Keratinocyte (primary cell): Measurements from ENCODE around the gene GASK1A. TPM values are rescaled to one million over a fixed set of nuclear protein-coding genes. Genes with fewer than 3 reads are reported as not detected.

Experiments
- DNase-seq: peaks from one replicate; pipeline ENCODE4 v3.0.0-alpha.2; 2011; ENCODE audit warnings: low read depth, missing footprints, low spot score
- FAIRE-seq: peaks from 2 replicates; lab custom pipeline; 2011; peaks lifted over from hg19 to GRCh38; lab: Jason Lieb, UNC
- H2AFZ ChIP-seq: 2 replicates; pipeline ENCODE4 v1.6.0; 2012; ENCODE audit warnings: low read length, control low read depth, inconsistent platforms; ENCODE audit not compliant: control insufficient read depth
- H3K27ac ChIP-seq: 2 replicates; pipeline ENCODE4 v1.5.1; 2011; ENCODE audit warnings: low read length; ENCODE audit not compliant: control insufficient read depth, insufficient read depth
- H3K27me3 ChIP-seq: 3 replicates; pipeline ENCODE4 v1.6.0; 2011; ENCODE audit warnings: low read length; ENCODE audit not compliant: control insufficient read depth, insufficient read depth; ENCODE audit errors: extremely low read depth
- H3K36me3 ChIP-seq, 2 experiments: 2 replicates in 1 of 2; 3 replicates in 1 of 2; pipeline ENCODE4 v1.5.1; 2011; ENCODE audit warnings: low read length in 2 of 2, mild to moderate bottlenecking in 1 of 2; ENCODE audit not compliant: control insufficient read depth in 2 of 2, insufficient read depth in 2 of 2; ENCODE audit errors: extremely low read depth in 1 of 2
- H3K4me1 ChIP-seq: 3 replicates; pipeline ENCODE4 v1.5.1; 2011; ENCODE audit warnings: low read length; ENCODE audit not compliant: control insufficient read depth, insufficient read depth; ENCODE audit errors: extremely low read depth
- H3K4me2 ChIP-seq: 3 replicates; pipeline ENCODE4 v1.6.0; 2011; ENCODE audit warnings: low read depth, low read length; ENCODE audit not compliant: control insufficient read depth, insufficient read depth; ENCODE audit errors: extremely low read depth
- H3K4me3 ChIP-seq, 3 experiments: fragments of 200-600 bp in 1 of 3; sonication (generic) in 1 of 3; 2 replicates in 2 of 3; 3 replicates in 1 of 3; pipeline ENCODE4 v1.5.1; 2011 to 2016; ENCODE audit warnings: low read length in 3 of 3, mild to moderate bottlenecking in 3 of 3, control low read depth in 2 of 3, inconsistent platforms in 1 of 3, low read depth in 1 of 3, mixed read lengths in 1 of 3, mixed run types in 1 of 3, moderate library complexity in 1 of 3; ENCODE audit not compliant: control insufficient read depth in 2 of 3, insufficient read depth in 2 of 3; ENCODE audit errors: extremely low read depth in 1 of 3
- H3K79me2 ChIP-seq: 2 replicates; pipeline ENCODE4 v1.6.0; 2012; ENCODE audit warnings: low read length; ENCODE audit not compliant: control insufficient read depth, insufficient read depth
- H3K9ac ChIP-seq: 3 replicates; pipeline ENCODE4 v1.6.0; 2011; ENCODE audit warnings: low read length; ENCODE audit not compliant: control insufficient read depth, insufficient read depth; ENCODE audit errors: extremely low read depth
- H3K9me1 ChIP-seq: 3 replicates; pipeline ENCODE4 v1.6.0; 2011; ENCODE audit warnings: low read length; ENCODE audit not compliant: control insufficient read depth, insufficient read depth; ENCODE audit errors: extremely low read depth
- H3K9me3 ChIP-seq: 2 replicates; pipeline ENCODE4 v1.5.1; 2012; ENCODE audit warnings: low read depth, low read length; ENCODE audit not compliant: control insufficient read depth
- H4K20me1 ChIP-seq: 3 replicates; pipeline ENCODE4 v1.6.0; 2011; ENCODE audit warnings: low read length; ENCODE audit not compliant: control insufficient read depth, insufficient read depth; ENCODE audit errors: extremely low read depth
- EZH2 ChIP-seq: IDR thresholded peaks from one replicate; pipeline ENCODE4 v1.6.1; 2012; ENCODE audit warnings: inconsistent platforms, mild to moderate bottlenecking, low read length, moderate library complexity
- dilution Hi-C: fragments of 300-500 bp; cut with MboI; formaldehyde crosslinking; loops from one replicate; pipeline ENCODE4 v1.7.0; 2020; ENCODE audit warnings: low sequenced_read_pairs; ENCODE audit not compliant: extremely low pct_ligation_motif_present
- polyA plus RNA-seq, 5 experiments: library from polyadenylated mRNA; depleted of rRNA in 3 of 5; stranded (reverse) in 3 of 5; stranded (forward) in 1 of 5; unstranded in 1 of 5; fragments of >200 nt; gene quantifications; 1 replicate in 1 of 5; 2 replicates in 3 of 5; 3 replicates in 1 of 5; pipeline versions ENCODE4 v1.2.1 to v1.2.3, GENCODE V29; 2011 to 2012; ENCODE audit warnings: missing spikeins in 2 of 5, low read depth in 1 of 5, low replicate concordance in 1 of 5
- TF ChIP-seq, protein P1 (sequence below), 3 experiments: IDR thresholded peaks in 1 of 3; conservative IDR thresholded peaks in 1 of 3; optimal IDR thresholded peaks in 1 of 3; 2 replicates in 2 of 3; 3 replicates in 1 of 3; pipeline versions ENCODE3 to v1.5.1; 2011; ENCODE audit warnings: low read length in 3 of 3, mild to moderate bottlenecking in 3 of 3, moderate library complexity in 2 of 3, control low read depth in 1 of 3, inconsistent platforms in 1 of 3; ENCODE audit not compliant: insufficient read depth in 2 of 3; ENCODE audit errors: extremely low read depth in 1 of 3

Gene GASK1A
- polyA plus RNA-seq, 1 donor (not counting 4 experiments of a cell fraction or from before 2014, with no cell fraction given): 0.30 TPM

GRCh38 chr3:43009547-43009946 lies 30.4 kb downstream of the GASK1A start:
- Histone ChIP-seq H3K4me3 (no peak overlapping the region), H3K4me1 (peaks cover under 1% of the 10 kb centered on the region), H3K4me2 (no peak overlapping the region), H2AFZ (no peak overlapping the region), H3K36me3 (no peaks in the 10 kb centered on the region), H4K20me1 (no peaks in the 10 kb centered on the region), H3K79me2 (no peaks in the 10 kb centered on the region), H3K27ac (no peak overlapping the region), H3K27me3 (peaks cover 4% of the 10 kb centered on the region), H3K9me3 (peaks cover 13% of the 10 kb centered on the region), H3K9me1 (no peaks in the 10 kb centered on the region), H3K9ac (no peak overlapping the region)
- DNase-seq: no peak
- no peak for FAIRE-seq
- dilution Hi-C loops: no loop called here
- TF ChIP-seq, protein P1, sequence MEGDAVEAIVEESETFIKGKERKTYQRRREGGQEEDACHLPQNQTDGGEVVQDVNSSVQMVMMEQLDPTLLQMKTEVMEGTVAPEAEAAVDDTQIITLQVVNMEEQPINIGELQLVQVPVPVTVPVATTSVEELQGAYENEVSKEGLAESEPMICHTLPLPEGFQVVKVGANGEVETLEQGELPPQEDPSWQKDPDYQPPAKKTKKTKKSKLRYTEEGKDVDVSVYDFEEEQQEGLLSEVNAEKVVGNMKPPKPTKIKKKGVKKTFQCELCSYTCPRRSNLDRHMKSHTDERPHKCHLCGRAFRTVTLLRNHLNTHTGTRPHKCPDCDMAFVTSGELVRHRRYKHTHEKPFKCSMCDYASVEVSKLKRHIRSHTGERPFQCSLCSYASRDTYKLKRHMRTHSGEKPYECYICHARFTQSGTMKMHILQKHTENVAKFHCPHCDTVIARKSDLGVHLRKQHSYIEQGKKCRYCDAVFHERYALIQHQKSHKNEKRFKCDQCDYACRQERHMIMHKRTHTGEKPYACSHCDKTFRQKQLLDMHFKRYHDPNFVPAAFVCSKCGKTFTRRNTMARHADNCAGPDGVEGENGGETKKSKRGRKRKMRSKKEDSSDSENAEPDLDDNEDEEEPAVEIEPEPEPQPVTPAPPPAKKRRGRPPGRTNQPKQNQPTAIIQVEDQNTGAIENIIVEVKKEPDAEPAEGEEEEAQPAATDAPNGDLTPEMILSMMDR (optimal IDR thresholded peaks at IDR 0.05 in 1 of 3, IDR thresholded peaks at IDR 0.05 in 1 of 3, conservative IDR thresholded peaks at IDR 0.05 in 1 of 3; ENCODE audit: extremely low read depth in 1 of 3, insufficient read depth in 2 of 3, low read length in 3 of 3): peak in 2 of 3 experiments; percentile 13 to 19
- TF ChIP-seq EZH2: no peak

- H3K9me3 ChIP-seq: peaks cover 21% of the 10 kb centered on the region
- no peak overlapping the region for H3K4me2 ChIP-seq
- no peak overlapping the region for H2AFZ ChIP-seq
- H3K9me1 ChIP-seq: no peaks in the 10 kb centered on the region
- dilution Hi-C loops: no loop called here
- H3K27me3 ChIP-seq: peaks cover 4% of the 10 kb centered on the region
- H3K36me3 ChIP-seq: no peaks in the 10 kb centered on the region
- H4K20me1 ChIP-seq: no peaks in the 10 kb centered on the region
- H3K79me2 ChIP-seq: no peaks in the 10 kb centered on the region
- H3K4me1 ChIP-seq: no peaks in the 10 kb centered on the region
- no peak overlapping the region for H3K9ac ChIP-seq
- H3K27ac ChIP-seq: no peak overlapping the region
- DNase-seq (no peak), FAIRE-seq (no peak)
- H3K4me3 ChIP-seq: no peak overlapping the region
- no peak for TF ChIP-seq EZH2
- TF ChIP-seq, protein P1 (optimal IDR thresholded peaks at IDR 0.05 in 1 of 3, IDR thresholded peaks at IDR 0.05 in 1 of 3, conservative IDR thresholded peaks at IDR 0.05 in 1 of 3; ENCODE audit: extremely low read depth in 1 of 3, insufficient read depth in 2 of 3, low read length in 3 of 3): no peak
Observed at GRCh38 chr3:43010638-43011037, 31.5 kb downstream of the GASK1A start.
